NCI-H2196 (cell line): ENCODE results near the gene SPATA19.
A peak's percentile ranks its signal among the peaks of the same experiment; 100 is the strongest.

Source experiments
- DNase-seq: peaks from one replicate; lab custom pipeline; 2025; ENCODE audit not compliant: unreplicated experiment; lab: John Stamatoyannopoulos, UW

SPATA19 gene

GRCh38 chr11:133835593-133836548, 9.4 kb downstream of the SPATA19 start:
- no peak for DNase-seq

- peak; percentile 48 for DNase-seq
These were observed 10.4 kb downstream of the SPATA19 start for GRCh38 chr11:133834682-133835592.

GRCh38 chr11:133833898-133834681, 11.2 kb downstream of the SPATA19 start:
- DNase-seq = no peak

GRCh38 chr11:133832991-133833897, 12.1 kb downstream of the SPATA19 start:
- DNase-seq = peak; percentile 2

GRCh38 chr11:133832096-133832990, 13.0 kb downstream of the SPATA19 start:
- DNase-seq = no peak

GRCh38 chr11:133830931-133831907, 14.1 kb downstream of the SPATA19 start:
- no peak for DNase-seq

- no peak for DNase-seq
These were observed 15.7 kb downstream of the SPATA19 start for GRCh38 chr11:133829566-133829965.

- no peak for DNase-seq
These were observed 16.4 kb downstream of the SPATA19 start for GRCh38 chr11:133828871-133829270.

GRCh38 chr11:133827556-133827955, 17.8 kb downstream of the SPATA19 start:
- DNase-seq = no peak

GRCh38 chr11:133826866-133827265, 18.4 kb downstream of the SPATA19 start:
- DNase-seq = no peak

GRCh38 chr11:133825666-133826065, 19.6 kb downstream of the SPATA19 start:
- no peak for DNase-seq

- no peak for DNase-seq
These were observed 20.2 kb downstream of the SPATA19 start for GRCh38 chr11:133825156-133825555.

GRCh38 chr11:133824593-133824992, 20.7 kb downstream of the SPATA19 start:
- DNase-seq = no peak

- no peak for DNase-seq
These were observed 21.7 kb downstream of the SPATA19 start for GRCh38 chr11:133823614-133824013.

- DNase-seq = no peak
These were observed 22.1 kb downstream of the SPATA19 start for GRCh38 chr11:133823211-133823610.

- peak; percentile 57 for DNase-seq
These were observed 23.5 kb downstream of the SPATA19 start for GRCh38 chr11:133821776-133822175.

GRCh38 chr11:133819746-133820315, 25.5 kb downstream of the SPATA19 start:
- no peak for DNase-seq
